Osteoblast (primary cell): ENCODE data around the gene CFAP54. TPM values are rescaled to one million over a fixed set of nuclear protein-coding genes. Genes with fewer than 3 reads are reported as not detected.
A peak's percentile ranks its signal among the peaks of the same experiment; 100 is the strongest.
"Not testable (repeated sequence)": the region's sequence is repeated elsewhere in the genome, so short reads cannot be mapped to it uniquely, and the experiment has no call there.

Source experiments
- DNase-seq: peaks from one replicate; pipeline ENCODE4 v3.0.0; 2011; ENCODE audit warnings: low spot score, mixed read lengths; ENCODE audit not compliant: insufficient read length; ENCODE audit errors: missing footprints
- H2AFZ ChIP-seq: 2 replicates; pipeline ENCODE4 v1.6.0; 2011; ENCODE audit warnings: mild to moderate bottlenecking, low read length
- H3K27ac ChIP-seq: 2 replicates; pipeline ENCODE4 v1.5.1; 2011; ENCODE audit warnings: mild to moderate bottlenecking, low read depth, low read length, moderate library complexity
- H3K27me3 ChIP-seq: 2 replicates; pipeline ENCODE4 v1.6.0; 2012; ENCODE audit warnings: mild to moderate bottlenecking, control low read depth, inconsistent platforms, low read length, moderate library complexity; ENCODE audit not compliant: insufficient read depth
- H3K36me3 ChIP-seq: 2 replicates; pipeline ENCODE4 v1.5.1; 2011; ENCODE audit warnings: mild to moderate bottlenecking, low read length, control low read depth, moderate library complexity; ENCODE audit not compliant: insufficient read depth
- H3K4me1 ChIP-seq: 2 replicates; pipeline ENCODE4 v1.5.1; 2011; ENCODE audit warnings: mild to moderate bottlenecking, low read length, control low read depth, moderate library complexity; ENCODE audit not compliant: insufficient read depth
- H3K4me2 ChIP-seq: 2 replicates; pipeline ENCODE4 v1.6.0; 2011; ENCODE audit warnings: mild to moderate bottlenecking, low read length; ENCODE audit not compliant: insufficient read depth
- H3K4me3 ChIP-seq: fragments of 200-600 bp; sonication (generic); 3 replicates; pipeline ENCODE4 v1.5.1; 2012; ENCODE audit warnings: mild to moderate bottlenecking, low read length, inconsistent platforms; ENCODE audit not compliant: insufficient read depth
- H3K79me2 ChIP-seq: 2 replicates; pipeline ENCODE4 v1.6.0; 2012; ENCODE audit warnings: mild to moderate bottlenecking, low read length, control low read depth, inconsistent platforms; ENCODE audit not compliant: insufficient read depth
- H3K9me3 ChIP-seq: 2 replicates; pipeline ENCODE4 v1.5.1; 2011; ENCODE audit warnings: low read depth, low read length, control low read depth
- H4K20me1 ChIP-seq: 2 replicates; pipeline ENCODE4 v1.6.0; 2012; ENCODE audit warnings: mild to moderate bottlenecking, low read length, control low read depth; ENCODE audit not compliant: insufficient read depth
- total RNA-seq: library from RNA; depleted of rRNA; stranded (reverse); fragments of >200 nt; gene quantifications from 2 replicates; pipeline ENCODE4 v1.2.3, GENCODE V29; 2012
- TF ChIP-seq, protein P1 (sequence below): IDR thresholded peaks from 2 replicates; pipeline ENCODE4 v1.5.1; 2011; ENCODE audit warnings: mild to moderate bottlenecking, low read depth, low read length, moderate library complexity; ENCODE audit errors: extremely low read depth

CFAP54 gene
- total RNA-seq, 1 donor: 2.2 TPM

DNA sequence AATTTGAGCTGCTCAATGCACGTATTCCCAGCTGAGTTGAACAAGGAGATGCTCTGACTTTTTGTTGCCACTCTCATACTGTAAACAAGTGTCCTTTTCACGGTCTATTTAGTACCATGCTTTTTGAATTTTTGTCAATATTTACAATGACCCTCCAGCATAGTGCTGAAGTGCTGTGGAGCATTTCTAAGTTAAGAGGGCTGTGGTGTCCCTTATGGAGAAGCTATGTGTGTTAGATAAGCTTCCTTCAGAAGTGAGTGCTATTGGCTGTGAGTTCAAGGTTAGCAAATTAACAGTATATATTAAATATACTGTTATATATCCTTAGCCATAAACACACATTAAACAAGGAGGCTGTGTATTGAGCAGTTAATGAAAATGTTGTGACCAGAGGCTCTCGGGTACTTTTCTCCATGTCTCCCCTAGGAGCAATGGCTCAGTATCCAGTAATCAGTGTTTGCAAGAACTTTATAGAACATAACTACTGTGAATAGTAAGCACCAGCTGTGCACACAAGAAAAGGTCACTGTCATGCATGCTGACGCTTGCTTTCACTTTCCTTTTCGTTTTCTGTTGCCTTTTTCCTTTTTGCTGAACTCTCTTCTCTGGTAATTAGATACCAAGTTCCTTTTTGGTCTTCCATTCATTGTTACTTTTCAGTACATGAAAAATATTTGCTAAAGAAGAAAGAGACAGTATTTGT is 230.4 kb downstream of the CFAP54 start:
- Histone ChIP-seq H3K79me2 (no peaks in the 10 kb centered on the region), H3K4me2 (peak overlapping the region; percentile 82), H3K27ac (no peak overlapping the region), H3K9me3 (no peaks in the 10 kb centered on the region), H3K27me3 (no peaks in the 10 kb centered on the region), H3K4me1 (no peaks in the 10 kb centered on the region), H3K4me3 (peak overlapping the region; percentile 65), H3K36me3 (no peaks in the 10 kb centered on the region), H2AFZ (peak overlapping the region; percentile 82), H4K20me1 (no peaks in the 10 kb centered on the region)
- TF ChIP-seq, protein P1, sequence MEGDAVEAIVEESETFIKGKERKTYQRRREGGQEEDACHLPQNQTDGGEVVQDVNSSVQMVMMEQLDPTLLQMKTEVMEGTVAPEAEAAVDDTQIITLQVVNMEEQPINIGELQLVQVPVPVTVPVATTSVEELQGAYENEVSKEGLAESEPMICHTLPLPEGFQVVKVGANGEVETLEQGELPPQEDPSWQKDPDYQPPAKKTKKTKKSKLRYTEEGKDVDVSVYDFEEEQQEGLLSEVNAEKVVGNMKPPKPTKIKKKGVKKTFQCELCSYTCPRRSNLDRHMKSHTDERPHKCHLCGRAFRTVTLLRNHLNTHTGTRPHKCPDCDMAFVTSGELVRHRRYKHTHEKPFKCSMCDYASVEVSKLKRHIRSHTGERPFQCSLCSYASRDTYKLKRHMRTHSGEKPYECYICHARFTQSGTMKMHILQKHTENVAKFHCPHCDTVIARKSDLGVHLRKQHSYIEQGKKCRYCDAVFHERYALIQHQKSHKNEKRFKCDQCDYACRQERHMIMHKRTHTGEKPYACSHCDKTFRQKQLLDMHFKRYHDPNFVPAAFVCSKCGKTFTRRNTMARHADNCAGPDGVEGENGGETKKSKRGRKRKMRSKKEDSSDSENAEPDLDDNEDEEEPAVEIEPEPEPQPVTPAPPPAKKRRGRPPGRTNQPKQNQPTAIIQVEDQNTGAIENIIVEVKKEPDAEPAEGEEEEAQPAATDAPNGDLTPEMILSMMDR: no peak
- peak; percentile 59 for DNase-seq

- no peaks in the 10 kb centered on the region for H3K9me3 ChIP-seq
- no peak for DNase-seq
- TF ChIP-seq, protein P1: no peak
- no peaks in the 10 kb centered on the region for H3K4me1 ChIP-seq
- no peak overlapping the region for H3K27ac ChIP-seq
- H3K36me3 ChIP-seq: no peaks in the 10 kb centered on the region
- H3K27me3 ChIP-seq: no peaks in the 10 kb centered on the region
- peak overlapping the region; percentile 65 for H3K4me3 ChIP-seq
- peak overlapping the region; percentile 82 for H2AFZ ChIP-seq
- H3K79me2 ChIP-seq: no peaks in the 10 kb centered on the region
- no peaks in the 10 kb centered on the region for H4K20me1 ChIP-seq
- H3K4me2 ChIP-seq: peak overlapping the region; percentile 82
These were observed 231.0 kb downstream of the CFAP54 start for GRCh38 chr12:96720363-96720705.

GRCh38 chr12:96729466-96729865 is 240.1 kb downstream of the CFAP54 start:
- H3K79me2 ChIP-seq, H3K4me2 ChIP-seq, H4K20me1 ChIP-seq, H3K4me3 ChIP-seq, H3K36me3 ChIP-seq, H3K27ac ChIP-seq, H3K4me1 ChIP-seq, H2AFZ ChIP-seq, DNase-seq, H3K9me3 ChIP-seq, H3K27me3 ChIP-seq: not testable (repeated sequence)

DNA sequence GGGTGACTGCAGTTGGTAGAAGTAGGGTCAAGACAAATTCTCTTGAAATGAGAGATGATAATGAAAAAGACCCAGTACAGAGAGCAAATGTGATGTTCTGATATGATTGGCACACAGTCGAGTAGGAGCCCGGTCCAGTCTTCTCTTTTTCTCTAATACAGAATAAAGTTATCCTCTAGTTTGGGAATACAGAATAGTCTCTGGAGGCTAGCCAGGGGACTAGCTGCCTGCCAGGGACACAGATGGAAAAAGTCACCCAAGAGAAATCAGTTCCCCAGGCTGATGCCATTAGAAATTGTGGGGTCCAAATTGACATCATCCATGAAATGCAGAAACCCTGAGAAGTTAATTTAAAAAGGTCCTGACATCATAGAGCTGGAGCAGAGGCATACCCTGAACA is 240.5 kb downstream of the CFAP54 start:
- no peaks in the 10 kb centered on the region for H3K36me3 ChIP-seq
- no peak overlapping the region for H2AFZ ChIP-seq
- H3K4me2 ChIP-seq: no peak overlapping the region
- H3K4me1 ChIP-seq: no peaks in the 10 kb centered on the region
- H3K27ac ChIP-seq: no peak overlapping the region
- H4K20me1 ChIP-seq: no peaks in the 10 kb centered on the region
- DNase-seq: peak; percentile 59
- no peak overlapping the region for H3K4me3 ChIP-seq
- H3K27me3 ChIP-seq: no peaks in the 10 kb centered on the region
- H3K79me2 ChIP-seq: no peaks in the 10 kb centered on the region
- no peaks in the 10 kb centered on the region for H3K9me3 ChIP-seq
- TF ChIP-seq, protein P1: no peak
